Sigmoid colon (tissue), 7 donors: Measurements from ENCODE around the gene PSD4. TPM values are rescaled to one million over a fixed set of nuclear protein-coding genes. Genes with fewer than 3 reads are reported as not detected.

Source experiments
- DNase-seq: peaks from one replicate; pipeline ENCODE4 v3.0.0-alpha.2; 2019
- H3K27ac ChIP-seq, 4 donors: fragments of 200-600 bp; sonication (generic); one replicate each; pipeline ENCODE4 v1.5.1; 2016 to 2019; ENCODE audit warnings: mild to moderate bottlenecking in 1 of 4
- H3K27me3 ChIP-seq, 3 donors: fragments of 200-600 bp; sonication (generic); one replicate each; pipeline ENCODE4 v1.5.1; 2019; ENCODE audit warnings: mild to moderate bottlenecking in 1 of 3
- H3K36me3 ChIP-seq, 4 donors: fragments of 200-600 bp; sonication (generic); one replicate each; pipeline ENCODE4 v1.5.1; 2016 to 2019
- H3K4me1 ChIP-seq, 4 donors: fragments of 200-600 bp; sonication (generic); one replicate each; pipeline ENCODE4 v1.5.1; 2017 to 2019
- H3K4me3 ChIP-seq, 4 donors: fragments of 200-600 bp; sonication (generic); one replicate each; pipeline ENCODE4 v1.5.1; 2017 to 2019; ENCODE audit warnings: mild to moderate bottlenecking in 2 of 4, moderate library complexity in 1 of 4
- H3K9me3 ChIP-seq, 4 donors: fragments of 200-600 bp in 3 of 4; sonication (generic) in 3 of 4; one replicate each; pipeline versions ENCODE4 v1.5.1 to v1.6.1; 2013 to 2019
- CTCF ChIP-seq, 4 experiments: fragments of 450-650 bp in 3 of 4; fragments of 200-600 bp in 1 of 4; IDR thresholded peaks; one replicate each; pipeline ENCODE4 v1.5.1; 2016 to 2019; ENCODE audit warnings: antibody characterized with exemption in 4 of 4, mild to moderate bottlenecking in 3 of 4, moderate library complexity in 2 of 4
- EP300 ChIP-seq, 4 donors: sonication (generic); formaldehyde crosslinking; IDR thresholded peaks; one replicate each; pipeline ENCODE4 v1.6.1; 2017; ENCODE audit warnings: antibody characterized with exemption in 4 of 4
- POLR2A ChIP-seq, 2 donors: fragments of 450-650 bp; IDR thresholded peaks; one replicate each; pipeline ENCODE4 v1.6.1; 2016; ENCODE audit warnings: antibody characterized with exemption in 2 of 2, mild to moderate bottlenecking in 2 of 2, moderate library complexity in 2 of 2
- POLR2AphosphoS5 ChIP-seq, 4 donors: sonication (generic); formaldehyde crosslinking; IDR thresholded peaks; one replicate each; pipeline ENCODE4 v1.6.1; 2017; ENCODE audit warnings: antibody characterized with exemption in 4 of 4
- WGBS, 2 donors: extraction: QIAGEN DNeasy Blood & Tissue Kit; methylation state at CpG; one replicate each; pipeline ENCODE4 v1.1.7; 2013; 5-methylcytosine and 5-hydroxymethylcytosine counted together
- intact Hi-C: fragments of 100-400 bp; cut with DNase I; formaldehyde crosslinking; loops from one replicate; pipeline ENCODE4 v1.15.1; 2023
- polyA plus RNA-seq, 3 donors: library from polyadenylated mRNA; stranded (reverse); fragments of 200-250 nt; gene quantifications; one replicate each; pipeline ENCODE4 v1.2.3, GENCODE V29; 2013
- total RNA-seq, 4 donors: library from RNA; depleted of rRNA; stranded (reverse); fragments of >200 nt; gene quantifications; one replicate each; pipeline ENCODE4 v1.1.0, GENCODE V29; 2016
- donor health status: healthy with polysubstance abuse.
- donor health status: Bipolar disorder and iron deficiency.
- donor health status: healthy.

Gene PSD4
- total and polyA plus RNA-seq, 7 donors, result 1.4 to 51.6 (median 6.6) TPM

- H3K4me3 ChIP-seq, result no peak overlapping the region
- DNase-seq, result no peak
- H3K9me3 ChIP-seq, result no peaks in the 10 kb centered on the region
- no peaks in the 10 kb centered on the region for H3K36me3 ChIP-seq
- H3K27ac ChIP-seq, result no peak overlapping the region
- H3K27me3 ChIP-seq, result no peaks in the 10 kb centered on the region
- 87 to 88% methylated on average over 3 of the region's 3 CpGs for WGBS, 2 donors
- intact Hi-C loops, result no loop called here
- no peak for TF ChIP-seq CTCF (IDR thresholded peaks at IDR 0.05)
- TF ChIP-seq POLR2AphosphoS5 (IDR thresholded peaks at IDR 0.05), result no peak
- no peak for TF ChIP-seq EP300 (IDR thresholded peaks at IDR 0.05)
- no peak for TF ChIP-seq POLR2A (IDR thresholded peaks at IDR 0.05)
- peaks cover 0 to 24% (median 15%) of the 10 kb centered on the region in 4 donors for H3K4me1 ChIP-seq
These were observed 71.5 kb downstream of the PSD4 start for GRCh38 chr2:113245276-113245711.

GRCh38 chr2:113246606-113247005 is 72.8 kb downstream of the PSD4 start:
- Histone ChIP-seq H3K36me3 (no peaks in the 10 kb centered on the region), H3K27ac (no peak overlapping the region), H3K4me3 (no peak overlapping the region), H3K27me3 (no peaks in the 10 kb centered on the region), H3K4me1 (peaks cover 0 to 11% (median 2%) of the 10 kb centered on the region in 4 donors), H3K9me3 (no peaks in the 10 kb centered on the region)
- intact Hi-C loops, result no loop called here
- TF ChIP-seq CTCF (IDR thresholded peaks at IDR 0.05) (no peak), POLR2A (IDR thresholded peaks at IDR 0.05) (no peak), EP300 (IDR thresholded peaks at IDR 0.05) (no peak), POLR2AphosphoS5 (IDR thresholded peaks at IDR 0.05) (no peak)
- DNase-seq, result no peak
- WGBS, 2 donors, result 89 to 91% methylated on average over 14 of the region's 14 CpGs

GRCh38 chr2:113248997-113249770 is 75.4 kb downstream of the PSD4 start:
- 42 to 44% methylated on average over 10 of the region's 10 CpGs for WGBS, 2 donors
- no peaks in the 10 kb centered on the region for H3K36me3 ChIP-seq
- no peaks in the 10 kb centered on the region for H3K9me3 ChIP-seq
- intact Hi-C loops, result loop anchor here (1.0 kb wide), 1 partner anchor 121 kb away; no protein-coding TSS in a partner anchor
- DNase-seq, result peak; percentile 83
- TF ChIP-seq POLR2AphosphoS5 (IDR thresholded peaks at IDR 0.05) (no peak), EP300 (IDR thresholded peaks at IDR 0.05) (no peak), CTCF (IDR thresholded peaks at IDR 0.05) (peak; percentile 53 to 91 (median 84)), POLR2A (IDR thresholded peaks at IDR 0.05) (no peak)
- no peaks in the 10 kb centered on the region for H3K27me3 ChIP-seq
- no peak overlapping the region for H3K27ac ChIP-seq
- H3K4me1 ChIP-seq, result peaks cover 0 to 8% (median 2%) of the 10 kb centered on the region in 4 donors
- no peak overlapping the region for H3K4me3 ChIP-seq

GRCh38 chr2:113251118-113251517 is 77.3 kb downstream of the PSD4 start:
- Histone ChIP-seq H3K4me1 (peaks cover 0 to 8% (median 2%) of the 10 kb centered on the region in 4 donors), H3K27me3 (no peaks in the 10 kb centered on the region), H3K9me3 (no peaks in the 10 kb centered on the region), H3K27ac (no peak overlapping the region), H3K36me3 (no peaks in the 10 kb centered on the region), H3K4me3 (no peak overlapping the region)
- TF ChIP-seq CTCF (IDR thresholded peaks at IDR 0.05), result no peak
- TF ChIP-seq EP300 (IDR thresholded peaks at IDR 0.05), result no peak
- TF ChIP-seq POLR2AphosphoS5 (IDR thresholded peaks at IDR 0.05), result no peak
- WGBS, 2 donors, result 50 to 85% methylated on average over 7 of the region's 7 CpGs
- DNase-seq, result no peak
- intact Hi-C loops, result loop anchor here (10.0 kb wide), 1 partner anchor 74 kb away; no protein-coding TSS in a partner anchor
